ENCODE measurements around the gene TTLL5. TPM values are rescaled to one million over a fixed set of nuclear protein-coding genes. Genes with fewer than 3 reads are reported as not detected.
A peak's percentile ranks its signal among the peaks of the same experiment; 100 is the strongest.

The TTLL5 gene
- total and polyA plus RNA-seq, 8 donors: 10.1 to 48.4 (median 17.3) TPM

DNA sequence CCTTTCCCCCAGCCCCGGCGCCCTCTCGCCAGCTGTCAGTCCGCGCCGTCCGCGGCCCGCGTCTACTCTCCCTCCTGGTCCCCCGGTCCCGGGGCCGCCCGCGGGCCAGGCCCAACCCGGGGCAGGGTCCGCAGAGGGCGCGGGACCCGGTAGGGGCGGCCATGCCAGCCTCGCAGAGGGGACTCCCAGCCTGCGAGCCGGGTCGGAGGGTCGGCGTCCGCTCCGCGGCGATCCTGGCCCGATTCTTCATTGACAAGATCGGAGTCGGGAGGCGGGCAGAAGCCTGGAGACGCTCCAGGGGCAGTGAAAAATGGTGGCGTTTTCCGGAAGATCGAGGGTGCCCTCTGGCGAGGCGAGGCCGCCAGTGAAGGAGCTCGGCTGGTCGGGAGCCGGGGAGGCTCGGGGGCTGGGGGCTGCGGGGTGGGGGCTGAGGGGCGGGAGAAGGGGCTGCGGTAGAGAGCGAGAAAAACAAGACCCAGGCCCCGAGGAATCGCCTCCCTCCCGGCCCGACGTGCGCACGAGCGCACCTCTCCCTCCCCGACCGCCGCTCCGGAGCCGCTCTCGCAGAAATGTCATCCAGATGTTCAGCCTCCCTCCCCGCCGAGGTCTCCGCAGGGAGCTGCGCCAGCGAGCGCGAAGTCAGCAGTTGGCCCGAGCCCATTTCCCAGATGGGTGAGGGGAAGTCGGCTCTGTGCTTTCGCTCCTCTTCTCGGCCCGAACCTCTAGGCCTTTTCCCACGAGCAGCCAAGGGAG lies 321.4 kb downstream of the TTLL5 start:
- Histone ChIP-seq H3K36me3 (no peaks in the 10 kb centered on the region), H3K4me3 (peak overlapping the region; percentile 65 to 76 (median 70)), H3K4me1 (peaks cover 42 to 80% (median 70%) of the 10 kb centered on the region in 4 donors), H3K27me3 (no peaks in the 10 kb centered on the region), H3K9me3 (no peaks in the 10 kb centered on the region), H3K27ac (peak overlapping the region; percentile 93 to 98 (median 96))
- TF ChIP-seq POLR2AphosphoS5 (IDR thresholded peaks at IDR 0.05) (peak in 2 of 3 donors; percentile 9 to 10), EP300 (IDR thresholded peaks at IDR 0.05) (no peak), POLR2A (IDR thresholded peaks at IDR 0.05) (no peak)
- TF ChIP-seq, protein P1, sequence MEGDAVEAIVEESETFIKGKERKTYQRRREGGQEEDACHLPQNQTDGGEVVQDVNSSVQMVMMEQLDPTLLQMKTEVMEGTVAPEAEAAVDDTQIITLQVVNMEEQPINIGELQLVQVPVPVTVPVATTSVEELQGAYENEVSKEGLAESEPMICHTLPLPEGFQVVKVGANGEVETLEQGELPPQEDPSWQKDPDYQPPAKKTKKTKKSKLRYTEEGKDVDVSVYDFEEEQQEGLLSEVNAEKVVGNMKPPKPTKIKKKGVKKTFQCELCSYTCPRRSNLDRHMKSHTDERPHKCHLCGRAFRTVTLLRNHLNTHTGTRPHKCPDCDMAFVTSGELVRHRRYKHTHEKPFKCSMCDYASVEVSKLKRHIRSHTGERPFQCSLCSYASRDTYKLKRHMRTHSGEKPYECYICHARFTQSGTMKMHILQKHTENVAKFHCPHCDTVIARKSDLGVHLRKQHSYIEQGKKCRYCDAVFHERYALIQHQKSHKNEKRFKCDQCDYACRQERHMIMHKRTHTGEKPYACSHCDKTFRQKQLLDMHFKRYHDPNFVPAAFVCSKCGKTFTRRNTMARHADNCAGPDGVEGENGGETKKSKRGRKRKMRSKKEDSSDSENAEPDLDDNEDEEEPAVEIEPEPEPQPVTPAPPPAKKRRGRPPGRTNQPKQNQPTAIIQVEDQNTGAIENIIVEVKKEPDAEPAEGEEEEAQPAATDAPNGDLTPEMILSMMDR (IDR thresholded peaks at IDR 0.05): peak in 5 of 7 experiments; percentile 23 to 84 (median 62)
- WGBS, 5 donors: 0 to 1% (median 1%) methylated on average over 20 to 77 of the region's 77 CpGs
- peak; percentile 85 to 94 for DNase-seq
- intact Hi-C loops (cut with DNase I; ENCODE audit: low total_unique reads): loop anchor here (5.0 kb wide), 1 partner anchor 75 kb away; no protein-coding TSS in a partner anchor

DNA sequence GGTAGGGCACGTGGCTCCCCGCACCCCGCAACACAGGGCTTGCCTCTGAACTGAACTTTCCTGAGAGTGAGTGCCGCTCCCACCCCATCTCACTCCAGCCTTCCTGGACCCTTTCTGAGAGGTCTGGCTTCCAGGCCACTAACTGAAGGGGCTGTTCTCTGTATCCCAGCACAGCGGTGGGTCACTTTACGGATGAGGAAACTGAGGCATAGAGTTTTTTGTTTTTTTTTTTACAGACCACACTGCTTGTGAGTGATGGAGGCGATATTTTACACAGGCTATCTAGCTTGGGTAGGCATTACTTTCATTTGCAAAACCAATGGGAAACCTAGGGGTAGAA lies 321.9 kb downstream of the TTLL5 start:
- 33 to 44% (median 41%) methylated on average over 7 of the region's 7 CpGs for WGBS, 5 donors
- Histone ChIP-seq H3K27me3 (no peaks in the 10 kb centered on the region), H3K36me3 (no peaks in the 10 kb centered on the region), H3K9me3 (no peaks in the 10 kb centered on the region), H3K4me1 (peaks cover 42 to 77% (median 69%) of the 10 kb centered on the region in 4 donors), H3K4me3 (peak overlapping the region; percentile 65 to 76 (median 70)), H3K27ac (peak overlapping the region; percentile 6 to 98 (median 96))
- TF ChIP-seq, protein P1 (IDR thresholded peaks at IDR 0.05): no peak
- TF ChIP-seq EP300 (IDR thresholded peaks at IDR 0.05) (no peak), POLR2A (IDR thresholded peaks at IDR 0.05) (peak in 1 of 4 donors; percentile 4)
- no peak for DNase-seq
- intact Hi-C loops (cut with DNase I; ENCODE audit: low total_unique reads): loop anchor here (5.0 kb wide), 1 partner anchor 76 kb away; no protein-coding TSS in a partner anchor

DNA sequence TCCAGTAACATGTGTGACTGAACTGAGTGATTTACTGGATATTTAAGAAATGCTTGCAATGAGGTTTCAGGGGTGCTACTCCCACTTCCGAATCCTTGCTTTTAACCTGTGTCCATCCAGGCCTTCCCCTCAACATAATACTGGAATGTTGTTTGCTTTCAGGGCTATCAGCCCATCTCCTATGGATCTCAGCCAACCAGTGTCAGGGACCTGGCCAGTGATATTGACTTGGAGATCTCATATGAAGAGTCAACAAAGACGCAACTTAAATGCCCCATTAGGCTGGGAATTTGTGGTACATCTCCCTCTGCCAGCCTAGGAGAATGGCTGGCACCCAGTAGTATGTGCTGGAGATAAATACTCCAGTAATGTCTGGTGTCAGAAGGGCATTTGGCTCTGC lies 323.6 kb downstream of the TTLL5 start:
- intact Hi-C loops (cut with DNase I; ENCODE audit: low total_unique reads): loop anchor here (5.0 kb wide), 2 partner anchors 77 to 277 kb away; no protein-coding TSS in a partner anchor
- 26 to 55% (median 36%) methylated on average over 2 of the region's 2 CpGs for WGBS, 5 donors
- Histone ChIP-seq H3K36me3 (peaks cover 2 to 6% (median 2%) of the 10 kb centered on the region in 4 donors), H3K4me3 (no peak overlapping the region), H3K9me3 (no peaks in the 10 kb centered on the region), H3K27ac (peak overlapping the region in 4 of 5 donors; percentile 6 to 98 (median 92)), H3K4me1 (peaks cover 29 to 72% (median 58%) of the 10 kb centered on the region in 4 donors), H3K27me3 (no peaks in the 10 kb centered on the region)
- TF ChIP-seq EP300 (IDR thresholded peaks at IDR 0.05): no peak
- no peak for TF ChIP-seq POLR2AphosphoS5 (IDR thresholded peaks at IDR 0.05)
- no peak for TF ChIP-seq POLR2A (IDR thresholded peaks at IDR 0.05)
- no peak for DNase-seq

DNA sequence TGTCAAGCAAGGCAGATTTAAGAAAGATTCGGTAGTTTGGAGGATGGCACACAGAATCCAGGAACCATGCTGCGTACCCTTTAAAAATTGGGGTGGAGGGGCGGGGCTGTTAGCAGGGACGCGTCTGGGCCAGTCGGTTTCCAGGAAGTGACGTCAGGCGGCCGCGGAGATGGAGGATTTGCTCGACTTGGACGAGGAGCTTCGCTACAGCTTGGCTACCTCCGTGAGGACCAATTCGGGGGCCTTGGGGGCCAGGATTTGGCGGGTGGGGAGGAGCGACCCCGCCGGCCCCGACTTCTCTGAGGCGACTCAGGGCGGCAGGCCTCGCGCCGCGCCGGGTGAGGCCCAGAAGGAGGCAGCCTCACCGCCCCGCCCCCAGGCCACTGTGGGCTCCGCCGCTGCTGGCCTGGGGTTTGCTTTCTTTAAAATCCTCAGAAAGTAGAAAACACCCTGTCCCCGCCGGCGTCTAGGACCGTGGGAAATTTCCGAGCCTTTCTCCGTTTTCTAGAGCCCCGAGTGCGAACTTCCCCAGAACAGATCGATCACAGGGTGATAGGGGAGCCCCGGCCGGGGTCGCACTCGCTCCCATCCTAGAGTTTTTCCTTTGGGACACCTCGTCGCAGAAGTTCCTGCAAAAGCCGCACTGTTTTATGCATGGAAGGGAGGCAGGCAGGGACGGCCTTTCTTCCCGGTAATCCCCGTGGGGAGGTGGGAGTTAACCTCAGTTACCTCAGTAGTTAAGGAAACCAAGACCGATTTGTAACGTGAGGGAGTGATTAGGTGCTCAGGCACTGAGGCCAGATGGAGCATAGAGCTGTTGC lies 324.8 kb downstream of the TTLL5 start, which contains the start of gene IFT43:
Gene IFT43 (plus strand): TSS at position 146 of the 821 bp plus-strand sequence. CDS start 24 bp downstream, at position 170.
- H3K27ac ChIP-seq: peak within 1 kb of the TSS; percentile 87 to 98 (median 95)
- H3K27me3 ChIP-seq: no peaks in the 10 kb centered on the region
- peak; percentile 94 to 97 for DNase-seq
- peak within 1 kb of the TSS; percentile 64 to 95 (median 88) for H3K4me3 ChIP-seq
- TF ChIP-seq EP300 (IDR thresholded peaks at IDR 0.05): no peak
- TF ChIP-seq POLR2AphosphoS5 (IDR thresholded peaks at IDR 0.05): peak; percentile 68 to 81 (median 77)
- TF ChIP-seq, protein P1 (IDR thresholded peaks at IDR 0.05): no peak
- TF ChIP-seq POLR2A (IDR thresholded peaks at IDR 0.05): no peak
- H3K4me1 ChIP-seq: peaks cover 24 to 61% (median 47%) of the 10 kb centered on the region in 4 donors
- intact Hi-C loops (cut with DNase I; ENCODE audit: low total_unique reads): loop anchor here (5.0 kb wide), 1 partner anchor 279 kb away; no protein-coding TSS in a partner anchor
- 0% methylated on average over 28 to 52 of the region's 52 CpGs for WGBS, 5 donors
- H3K36me3 ChIP-seq: peaks cover 4 to 18% (median 10%) of the 10 kb centered on the region in 4 donors
- no peaks in the 10 kb centered on the region for H3K9me3 ChIP-seq
